Measurements from ENCODE around the gene CIAO1. TPM values are rescaled to one million over a fixed set of nuclear protein-coding genes. Genes with fewer than 3 reads are reported as not detected.

CIAO1 gene
- polyA plus RNA-seq, 3 donors = 73.7 to 93.8 (median 89.4) TPM

DNA sequence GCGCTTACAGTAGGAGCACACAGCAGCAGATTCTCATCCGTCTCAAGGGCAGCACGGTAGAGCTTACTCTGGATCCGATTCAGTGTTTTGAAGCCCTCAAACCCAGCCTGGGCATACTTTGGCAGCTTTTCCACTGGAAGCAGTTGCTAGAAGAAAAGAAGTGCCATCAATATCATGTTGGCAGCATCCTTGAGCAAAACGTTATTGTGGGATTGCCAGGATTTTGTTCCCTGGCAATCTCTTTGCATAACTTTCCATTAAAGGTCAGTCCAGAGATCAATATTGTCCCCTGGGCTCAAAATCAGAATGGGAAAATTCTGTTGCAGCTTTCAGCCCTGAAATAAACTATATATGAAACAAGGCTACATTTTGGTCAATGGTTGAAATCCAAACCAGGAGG lies 30.9 kb downstream of the CIAO1 start:
- H3K9me3 Mint-ChIP-seq = no peaks in the 10 kb centered on the region
- H3K27me3 ChIP-seq (ENCODE audit: control insufficient read depth in 2 of 2, insufficient read depth in 2 of 2, low read length in 2 of 2) = no peaks in the 10 kb centered on the region
- H3K4me1 Mint-ChIP-seq = peaks cover 6% of the 10 kb centered on the region
- no peak overlapping the region for H3K4me3 ChIP-seq (replicated peaks in 1 of 3; ENCODE audit: low read depth in 2 of 3, low read length in 3 of 3)
- H3K27me3 Mint-ChIP-seq (ENCODE audit: low read depth in 3 of 3) = no peaks in the 10 kb centered on the region
- no peak overlapping the region for H3K27ac Mint-ChIP-seq
- H3K36me3 Mint-ChIP-seq = peaks cover 87 to 97% of the 10 kb centered on the region in 2 donors
- no peaks in the 10 kb centered on the region for H3K4me1 ChIP-seq (ENCODE audit: control insufficient read depth in 1 of 2, insufficient read depth in 2 of 2, low read length in 2 of 2)
- no peak overlapping the region for H3K4me3 Mint-ChIP-seq
- H2AFZ ChIP-seq (ENCODE audit: insufficient read depth, low read depth, low read length, poor library complexity, severe bottlenecking) = no peak overlapping the region
- peaks cover 6% of the 10 kb centered on the region for H3K79me2 ChIP-seq (ENCODE audit: insufficient read depth, low read length)
- H3K36me3 ChIP-seq (replicated peaks in 1 of 2; ENCODE audit: control insufficient read depth in 1 of 2, insufficient read depth in 2 of 2, low read length in 2 of 2) = peaks cover 93 to 100% of the 10 kb centered on the region in 2 donors
- H3K9me3 ChIP-seq (replicated peaks in 1 of 2; ENCODE audit: control insufficient read depth in 1 of 2, insufficient read depth in 1 of 2, low read length in 2 of 2) = no peaks in the 10 kb centered on the region
- no peak overlapping the region for H3K27ac ChIP-seq (ENCODE audit: low read depth in 1 of 2, low read length in 2 of 2)
- H4K20me1 ChIP-seq (ENCODE audit: insufficient read depth, low read length) = peaks cover 9% of the 10 kb centered on the region
- intact Hi-C loops (cut with micrococcal nuclease) = no loop called here
- WGBS (ENCODE audit: insufficient coverage) = 94% methylated on average over 5 of the region's 5 CpGs
- TF ChIP-seq, protein P1, sequence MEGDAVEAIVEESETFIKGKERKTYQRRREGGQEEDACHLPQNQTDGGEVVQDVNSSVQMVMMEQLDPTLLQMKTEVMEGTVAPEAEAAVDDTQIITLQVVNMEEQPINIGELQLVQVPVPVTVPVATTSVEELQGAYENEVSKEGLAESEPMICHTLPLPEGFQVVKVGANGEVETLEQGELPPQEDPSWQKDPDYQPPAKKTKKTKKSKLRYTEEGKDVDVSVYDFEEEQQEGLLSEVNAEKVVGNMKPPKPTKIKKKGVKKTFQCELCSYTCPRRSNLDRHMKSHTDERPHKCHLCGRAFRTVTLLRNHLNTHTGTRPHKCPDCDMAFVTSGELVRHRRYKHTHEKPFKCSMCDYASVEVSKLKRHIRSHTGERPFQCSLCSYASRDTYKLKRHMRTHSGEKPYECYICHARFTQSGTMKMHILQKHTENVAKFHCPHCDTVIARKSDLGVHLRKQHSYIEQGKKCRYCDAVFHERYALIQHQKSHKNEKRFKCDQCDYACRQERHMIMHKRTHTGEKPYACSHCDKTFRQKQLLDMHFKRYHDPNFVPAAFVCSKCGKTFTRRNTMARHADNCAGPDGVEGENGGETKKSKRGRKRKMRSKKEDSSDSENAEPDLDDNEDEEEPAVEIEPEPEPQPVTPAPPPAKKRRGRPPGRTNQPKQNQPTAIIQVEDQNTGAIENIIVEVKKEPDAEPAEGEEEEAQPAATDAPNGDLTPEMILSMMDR (IDR thresholded peaks at IDR 0.05) = no peak
- H3K4me2 ChIP-seq (replicated peaks; ENCODE audit: extremely low read depth, low read length, poor library complexity, severe bottlenecking) = no peak overlapping the region
- H3K9ac ChIP-seq (ENCODE audit: insufficient read depth, low read length, poor library complexity, severe bottlenecking) = no peak overlapping the region
- DNase-seq = no peak

DNA sequence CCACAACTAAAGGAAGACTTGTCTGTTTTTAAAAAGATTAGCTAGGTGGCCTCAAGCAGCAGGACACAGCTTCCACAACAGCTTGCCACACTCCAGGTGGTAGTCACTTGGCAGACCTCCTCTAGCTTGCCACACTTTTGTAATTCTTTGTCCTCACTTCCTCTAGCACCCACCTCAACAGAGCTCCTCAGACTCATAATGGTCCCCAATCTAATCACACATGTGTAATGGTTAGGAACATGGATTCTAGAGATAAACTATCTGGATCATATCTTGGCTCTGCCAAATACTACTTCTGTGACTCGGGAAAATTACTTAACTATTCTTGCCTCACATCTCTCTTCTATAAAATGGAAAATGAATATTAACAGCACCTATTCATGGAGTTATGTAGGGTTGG lies 35.8 kb downstream of the CIAO1 start:
- H3K9me3 ChIP-seq (replicated peaks in 1 of 2; ENCODE audit: control insufficient read depth in 1 of 2, insufficient read depth in 1 of 2, low read length in 2 of 2) = no peaks in the 10 kb centered on the region
- H2AFZ ChIP-seq (ENCODE audit: insufficient read depth, low read depth, low read length, poor library complexity, severe bottlenecking) = no peak overlapping the region
- WGBS (ENCODE audit: insufficient coverage) = no CpG with 5 or more reads among the region's 1 CpG
- Mint-ChIP-seq H3K4me3 (no peak overlapping the region), H3K9me3 (no peaks in the 10 kb centered on the region), H3K27me3 (ENCODE audit: low read depth in 3 of 3) (peaks cover 0 to 3% (median 0%) of the 10 kb centered on the region in 3 donors), H3K4me1 (peaks cover 30% of the 10 kb centered on the region), H3K36me3 (peaks cover 71 to 72% of the 10 kb centered on the region in 2 donors), H3K27ac (no peak overlapping the region)
- peaks cover 71 to 77% of the 10 kb centered on the region in 2 donors for H3K36me3 ChIP-seq (replicated peaks in 1 of 2; ENCODE audit: control insufficient read depth in 1 of 2, insufficient read depth in 2 of 2, low read length in 2 of 2)
- DNase-seq = no peak
- TF ChIP-seq, protein P1 (IDR thresholded peaks at IDR 0.05) = no peak
- no peak overlapping the region for H3K4me3 ChIP-seq (replicated peaks in 1 of 3; ENCODE audit: low read depth in 2 of 3, low read length in 3 of 3)
- peaks cover 10% of the 10 kb centered on the region for H4K20me1 ChIP-seq (ENCODE audit: insufficient read depth, low read length)
- H3K9ac ChIP-seq (ENCODE audit: insufficient read depth, low read length, poor library complexity, severe bottlenecking) = no peak overlapping the region
- no peak overlapping the region for H3K4me2 ChIP-seq (replicated peaks; ENCODE audit: extremely low read depth, low read length, poor library complexity, severe bottlenecking)
- H3K4me1 ChIP-seq (ENCODE audit: control insufficient read depth in 1 of 2, insufficient read depth in 2 of 2, low read length in 2 of 2) = peaks cover 13 to 19% of the 10 kb centered on the region in 2 donors
- H3K27me3 ChIP-seq (ENCODE audit: control insufficient read depth in 2 of 2, insufficient read depth in 2 of 2, low read length in 2 of 2) = no peaks in the 10 kb centered on the region
- H3K79me2 ChIP-seq (ENCODE audit: insufficient read depth, low read length) = peaks cover 53% of the 10 kb centered on the region
- intact Hi-C loops (cut with micrococcal nuclease) = loop anchor here in 1 of 2 donors (5.0 kb wide), 1 partner anchor 35 kb away; the partner anchor contains the start of genes CIAO1 and TMEM127
- H3K27ac ChIP-seq (ENCODE audit: low read depth in 1 of 2, low read length in 2 of 2) = no peak overlapping the region
